GM21360 (cell line): Measurements from ENCODE around the gene DDX49.

Source experiments
- ATAC-seq: cut with Tn5 transposase; IDR thresholded peaks from one replicate; pipeline ENCODE4 v1.9.1; 2021; ENCODE audit warnings: mild to moderate bottlenecking, moderate library complexity; ENCODE audit not compliant: unreplicated experiment

DDX49 gene

GRCh38 chr19:18919086-18919899 lies at the start of gene DDX49, which contains the start of gene COPE:
Gene DDX49, plus strand, starts transcription at chr19:18919715. Its CDS starts 27 bp downstream, at chr19:18919742.
Gene COPE, minus strand, starts transcription at chr19:18919387. Its CDS starts 39 bp downstream, at chr19:18919348.
- ATAC-seq: peak; percentile 86

- ATAC-seq: no peak
Measured at GRCh38 chr19:18869781-18870530, 49.6 kb upstream of the DDX49 start.

- no peak for ATAC-seq
Measured at GRCh38 chr19:18870531-18871172, 48.9 kb upstream of the DDX49 start.

- no peak for ATAC-seq
Measured at GRCh38 chr19:18871543-18871942, 48.0 kb upstream of the DDX49 start.

GRCh38 chr19:18875726-18876125 lies 43.8 kb upstream of the DDX49 start:
- ATAC-seq: no peak

- no peak for ATAC-seq
Measured at GRCh38 chr19:18876865-18877264, 42.6 kb upstream of the DDX49 start.

- no peak for ATAC-seq
Measured at GRCh38 chr19:18878058-18878797, 41.3 kb upstream of the DDX49 start.

GRCh38 chr19:18878858-18879578 lies 40.5 kb upstream of the DDX49 start:
- ATAC-seq: no peak

GRCh38 chr19:18879579-18880373 lies 39.7 kb upstream of the DDX49 start:
- no peak for ATAC-seq

- ATAC-seq: no peak
Measured at GRCh38 chr19:18881491-18881890, 38.0 kb upstream of the DDX49 start.

GRCh38 chr19:18883526-18884304 lies 35.8 kb upstream of the DDX49 start:
- ATAC-seq: no peak

- no peak for ATAC-seq
Measured at GRCh38 chr19:18886972-18887371, 32.5 kb upstream of the DDX49 start.

GRCh38 chr19:18889949-18890745 lies 29.4 kb upstream of the DDX49 start:
- no peak for ATAC-seq

GRCh38 chr19:18893587-18894253 lies 25.8 kb upstream of the DDX49 start:
- ATAC-seq: no peak

GRCh38 chr19:18894254-18895037 lies 25.1 kb upstream of the DDX49 start:
- no peak for ATAC-seq

- no peak for ATAC-seq
Measured at GRCh38 chr19:18895038-18895823, 24.3 kb upstream of the DDX49 start.
